GM19438 (cell line): ENCODE data around the gene HMX1.

ENCODE experiments used
- ATAC-seq: cut with Tn5 transposase; IDR thresholded peaks from one replicate; pipeline ENCODE4 v1.9.1; 2021; ENCODE audit warnings: low read depth; ENCODE audit not compliant: unreplicated experiment

Gene HMX1

GRCh38 chr4:8857766-8858700, 13.6 kb downstream of the HMX1 start:
- ATAC-seq, result no peak

- no peak for ATAC-seq
Observed at GRCh38 chr4:8856835-8857621, 14.6 kb downstream of the HMX1 start.

DNA sequence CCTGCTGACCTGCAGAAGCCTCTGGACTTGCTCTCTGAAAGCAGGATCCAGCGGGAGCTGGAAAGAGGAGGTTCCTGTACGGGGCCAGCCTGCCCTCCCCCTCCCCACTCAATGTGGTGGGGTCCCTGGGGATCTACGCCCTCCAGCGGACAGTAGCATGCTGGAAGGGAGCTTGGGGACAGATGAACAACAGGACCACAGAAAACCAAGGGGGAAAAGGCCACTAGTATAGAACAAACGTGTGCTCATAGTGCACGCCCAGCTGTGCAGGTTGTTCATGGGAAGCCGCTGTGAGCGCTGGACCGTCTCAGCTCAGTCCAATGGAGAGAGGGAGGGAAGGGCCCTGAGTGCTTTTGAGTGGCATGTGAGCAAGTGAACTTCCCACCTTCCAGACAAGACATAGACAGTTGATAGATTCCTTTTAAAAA, 15.8 kb downstream of the HMX1 start:
- ATAC-seq, result no peak

DNA sequence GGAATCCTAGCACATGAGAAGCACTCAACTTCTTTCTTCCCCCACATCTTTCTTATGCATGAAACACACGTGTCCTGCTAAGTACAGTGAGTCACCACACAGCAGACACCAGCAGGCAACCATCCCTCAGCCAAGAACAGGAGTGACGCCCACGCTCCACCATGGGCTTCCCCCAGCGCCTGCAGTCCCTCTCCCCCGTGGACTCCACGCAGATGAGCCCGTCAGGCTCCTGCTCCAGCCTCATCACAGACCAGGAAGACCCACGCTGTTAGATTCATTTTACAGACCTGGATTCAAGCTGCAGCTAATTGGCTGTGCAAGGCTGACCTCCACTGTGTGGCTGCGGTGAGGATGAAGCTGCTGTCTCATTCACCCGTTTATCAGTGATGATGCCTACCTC, 16.7 kb downstream of the HMX1 start:
- no peak for ATAC-seq

DNA sequence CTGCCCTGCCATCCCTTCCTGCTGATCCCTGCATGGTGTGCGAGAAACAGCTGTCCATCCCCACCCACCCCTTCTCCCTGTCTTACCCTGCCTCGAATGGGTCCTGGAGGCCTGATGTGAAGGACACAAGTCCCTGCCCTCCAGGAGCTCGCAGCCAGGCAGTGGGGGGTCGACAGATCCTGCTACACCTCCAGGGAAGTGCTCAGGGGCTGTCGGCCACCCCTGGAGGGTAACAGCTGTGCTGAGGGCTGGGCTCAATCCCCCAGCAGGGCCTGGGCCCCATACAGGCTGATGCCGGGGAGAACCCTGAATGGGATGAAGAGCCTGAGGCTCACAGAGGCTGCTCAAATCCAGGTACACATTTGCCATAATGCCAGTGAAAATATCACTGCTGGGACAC, 17.6 kb downstream of the HMX1 start:
- no peak for ATAC-seq

- ATAC-seq, result no peak
Observed at GRCh38 chr4:8853249-8853648, 18.4 kb downstream of the HMX1 start.

DNA sequence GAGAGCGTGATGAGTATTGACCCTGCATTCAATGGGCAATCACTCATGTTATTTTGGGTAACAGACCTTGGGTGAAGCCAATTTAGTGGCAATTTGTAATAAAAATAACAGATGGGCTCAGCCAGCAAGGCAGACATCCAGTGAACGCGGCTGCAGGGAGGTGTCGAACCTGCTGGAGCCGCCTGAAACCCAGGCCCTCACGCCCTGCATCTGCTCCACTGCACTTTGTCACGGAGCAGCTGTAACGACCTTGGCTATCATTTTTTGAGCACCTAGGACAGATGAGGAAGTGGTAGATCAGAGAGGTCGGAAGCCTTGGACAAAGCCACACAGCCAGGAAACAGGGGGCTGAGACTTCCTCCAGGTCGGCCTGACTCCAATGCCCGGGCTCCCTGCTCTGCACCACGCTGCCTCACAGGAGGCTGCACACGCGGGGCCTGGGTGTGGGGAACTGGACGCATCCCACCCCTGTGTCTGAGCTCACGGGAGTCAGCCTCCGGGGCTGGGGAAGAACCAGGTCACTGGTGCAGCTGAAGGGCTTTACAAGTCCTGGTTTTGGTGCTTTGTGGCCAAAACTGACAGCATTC, 19.4 kb downstream of the HMX1 start:
- ATAC-seq, result no peak

DNA sequence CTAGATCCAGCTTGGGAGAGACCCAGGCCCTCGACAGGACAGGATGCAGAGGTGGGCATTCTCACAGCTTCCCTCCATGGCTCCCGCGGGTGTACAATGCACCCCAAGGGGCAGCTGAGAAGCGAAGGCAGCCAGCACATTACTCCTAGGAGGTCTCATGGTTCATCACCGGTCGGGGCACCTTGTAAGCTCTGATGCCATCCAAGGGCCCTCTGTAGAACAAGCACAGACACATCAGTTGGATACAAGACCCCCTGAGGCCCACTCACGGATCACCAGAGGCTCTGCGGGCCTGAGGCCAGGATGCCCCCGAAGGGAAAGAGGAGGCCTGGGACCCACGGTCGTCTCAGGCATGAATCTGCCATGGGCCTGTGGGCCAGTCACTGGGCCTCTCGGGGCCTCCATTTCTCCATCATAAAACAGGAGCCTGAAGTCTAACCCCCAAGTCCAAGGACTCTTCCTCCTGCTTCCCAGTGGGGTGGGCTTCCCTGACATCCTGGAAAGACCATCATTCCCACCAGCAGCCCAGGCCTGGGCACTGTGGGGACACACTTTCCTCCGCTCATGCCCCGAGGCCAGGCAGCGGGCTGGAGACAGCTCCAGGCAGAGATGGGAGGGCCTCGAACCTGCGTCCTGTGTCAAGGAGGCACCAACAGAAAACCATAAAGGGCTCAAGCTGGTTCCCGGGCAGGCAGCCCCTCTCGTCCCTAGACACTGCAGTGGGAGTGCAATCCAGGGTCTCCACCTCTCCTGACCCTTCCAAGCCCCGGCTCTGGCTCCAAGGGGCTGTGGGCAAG, 20.1 kb downstream of the HMX1 start:
- no peak for ATAC-seq

GRCh38 chr4:8850830-8851188, 20.8 kb downstream of the HMX1 start:
- no peak for ATAC-seq

- ATAC-seq, result no peak
Observed at GRCh38 chr4:8850074-8850829, 21.4 kb downstream of the HMX1 start.

DNA sequence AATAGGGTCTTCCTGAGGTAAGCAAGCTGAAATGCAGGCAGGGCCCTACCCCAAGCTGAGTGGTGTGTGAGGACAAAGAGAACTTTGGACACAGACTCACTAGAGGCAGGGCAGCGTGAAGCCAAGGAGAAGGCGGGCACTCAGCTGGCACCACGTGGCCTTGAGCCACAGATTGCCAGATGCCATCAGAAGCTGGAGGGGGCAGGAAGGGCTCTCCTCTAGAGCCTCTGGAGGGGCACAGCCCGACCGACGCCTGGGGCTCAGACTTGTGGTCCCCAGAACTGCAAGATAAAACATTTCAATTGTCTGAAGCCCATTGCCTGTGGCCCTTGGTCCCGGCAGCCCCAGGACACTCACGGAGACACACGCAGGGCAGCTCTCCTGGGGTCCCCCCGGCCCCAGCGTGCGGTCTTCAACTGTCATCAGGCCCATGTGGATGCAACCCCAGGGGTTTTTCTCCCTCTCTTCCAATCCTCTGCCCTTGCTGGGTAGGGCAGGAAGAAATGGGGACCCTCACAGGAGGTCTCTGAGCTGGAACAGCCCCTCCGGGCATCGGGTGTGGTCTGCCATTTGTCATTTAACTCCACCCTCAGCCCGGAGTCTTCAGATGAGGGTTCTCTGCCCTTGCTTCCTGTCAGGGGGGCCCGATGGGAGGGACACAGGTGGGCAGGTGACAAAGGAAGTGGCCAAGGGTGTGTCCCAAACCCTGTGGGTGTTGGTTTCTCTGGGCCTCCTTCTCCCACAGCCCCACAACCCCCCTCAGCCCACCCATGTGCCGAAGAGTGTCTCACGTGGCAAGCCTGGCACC, 22.2 kb downstream of the HMX1 start:
- ATAC-seq, result no peak

GRCh38 chr4:8848507-8849265, 23.0 kb downstream of the HMX1 start:
- no peak for ATAC-seq

GRCh38 chr4:8847764-8848163, 23.9 kb downstream of the HMX1 start:
- ATAC-seq, result no peak

GRCh38 chr4:8847331-8847730, 24.3 kb downstream of the HMX1 start:
- ATAC-seq, result no peak

- ATAC-seq, result no peak
Observed at GRCh38 chr4:8846826-8847225, 24.8 kb downstream of the HMX1 start.

GRCh38 chr4:8846046-8846720, 25.5 kb downstream of the HMX1 start:
- ATAC-seq, result no peak

GRCh38 chr4:8844976-8845690, 26.5 kb downstream of the HMX1 start:
- ATAC-seq, result no peak
